ENCODE data around the gene GNAL.

- TF ChIP-seq, protein P1, sequence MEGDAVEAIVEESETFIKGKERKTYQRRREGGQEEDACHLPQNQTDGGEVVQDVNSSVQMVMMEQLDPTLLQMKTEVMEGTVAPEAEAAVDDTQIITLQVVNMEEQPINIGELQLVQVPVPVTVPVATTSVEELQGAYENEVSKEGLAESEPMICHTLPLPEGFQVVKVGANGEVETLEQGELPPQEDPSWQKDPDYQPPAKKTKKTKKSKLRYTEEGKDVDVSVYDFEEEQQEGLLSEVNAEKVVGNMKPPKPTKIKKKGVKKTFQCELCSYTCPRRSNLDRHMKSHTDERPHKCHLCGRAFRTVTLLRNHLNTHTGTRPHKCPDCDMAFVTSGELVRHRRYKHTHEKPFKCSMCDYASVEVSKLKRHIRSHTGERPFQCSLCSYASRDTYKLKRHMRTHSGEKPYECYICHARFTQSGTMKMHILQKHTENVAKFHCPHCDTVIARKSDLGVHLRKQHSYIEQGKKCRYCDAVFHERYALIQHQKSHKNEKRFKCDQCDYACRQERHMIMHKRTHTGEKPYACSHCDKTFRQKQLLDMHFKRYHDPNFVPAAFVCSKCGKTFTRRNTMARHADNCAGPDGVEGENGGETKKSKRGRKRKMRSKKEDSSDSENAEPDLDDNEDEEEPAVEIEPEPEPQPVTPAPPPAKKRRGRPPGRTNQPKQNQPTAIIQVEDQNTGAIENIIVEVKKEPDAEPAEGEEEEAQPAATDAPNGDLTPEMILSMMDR (IDR thresholded peaks at IDR 0.05) = no peak
- TF ChIP-seq POLR2AphosphoS5 (IDR thresholded peaks at IDR 0.05; ENCODE audit: low read depth, low read length) = no peak
These were observed 218.1 kb downstream of the GNAL start for GRCh38 chr18:11906926-11907874.

All from Panc1 (cell line).